Esophagus mucosa (tissue), 1 donor: ENCODE data around the gene IMMP2L. TPM values are rescaled to one million over a fixed set of nuclear protein-coding genes. Genes with fewer than 3 reads are reported as not detected.

Experiments used
- ATAC-seq: fragments of 200-7000 bp; cut with Tn5 transposase; one replicate; pipeline ENCODE4 v1.9.1; 2020
- total RNA-seq: library from RNA; stranded (reverse); gene quantifications from one replicate; pipeline ENCODE4 v1.2.4, GENCODE V29; 2023
- donor health status: DM: yes; HTN: yes; CAD: no.

The IMMP2L gene
- total RNA-seq, 1 donor from 2014 or later, result 8.8 TPM

DNA sequence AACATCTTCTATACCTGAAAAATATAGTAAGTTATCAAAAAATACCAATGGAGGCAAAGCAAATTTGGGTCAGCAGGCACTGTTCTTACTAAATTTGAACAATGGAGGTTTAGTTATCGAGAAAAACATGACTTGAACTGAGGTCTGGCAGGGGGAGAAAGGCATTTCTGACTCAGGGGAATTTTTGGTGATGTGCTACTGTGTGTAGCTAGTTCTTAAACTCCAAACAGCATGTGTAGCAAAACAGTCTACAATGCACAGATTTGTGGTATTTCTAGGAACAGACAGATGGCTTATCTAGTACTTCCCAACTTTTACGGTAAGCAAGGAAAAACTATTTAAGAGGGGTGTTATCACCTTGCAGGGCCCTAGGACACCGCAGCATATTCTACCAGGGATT is 783.0 kb downstream of the IMMP2L start:
- ATAC-seq, result no peak

DNA sequence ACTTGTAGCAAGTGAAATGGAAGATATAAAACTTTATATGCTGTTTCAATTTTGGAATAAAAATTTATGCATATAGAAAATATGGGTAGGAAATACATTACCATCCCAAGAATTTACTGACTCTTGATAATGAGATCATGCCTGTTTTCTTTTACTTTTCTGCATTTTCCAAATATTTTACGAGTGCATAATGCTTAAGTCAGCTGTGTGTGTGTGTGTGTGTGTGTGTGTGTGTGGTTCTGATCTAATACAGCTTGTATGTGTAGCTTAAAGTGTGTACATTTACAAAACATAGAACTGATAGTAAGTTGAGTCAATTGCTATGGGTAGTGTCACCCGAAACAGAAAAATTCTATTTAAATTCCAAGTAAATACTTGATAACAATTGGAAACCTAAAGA is 787.2 kb downstream of the IMMP2L start:
- no peak for ATAC-seq

DNA sequence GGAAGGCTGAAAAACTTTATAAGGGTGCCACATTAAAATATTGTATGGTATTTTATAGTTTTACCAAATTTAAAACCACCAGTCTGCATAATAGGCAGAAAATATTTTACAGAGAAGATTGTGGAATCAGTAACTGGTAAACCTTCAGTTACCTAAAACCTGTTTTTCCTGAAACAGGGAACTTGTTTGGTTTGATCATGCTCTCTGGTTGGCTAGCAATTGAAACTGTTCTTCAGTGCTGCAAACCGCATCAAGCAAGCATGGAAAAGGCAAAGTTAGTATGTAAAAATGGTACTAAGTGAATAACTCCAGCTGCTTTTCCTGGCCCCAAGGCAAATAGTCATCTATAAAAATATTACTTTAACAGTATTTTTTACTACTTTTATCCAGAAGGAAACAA is 788.2 kb downstream of the IMMP2L start:
- peak; percentile 75 for ATAC-seq

DNA sequence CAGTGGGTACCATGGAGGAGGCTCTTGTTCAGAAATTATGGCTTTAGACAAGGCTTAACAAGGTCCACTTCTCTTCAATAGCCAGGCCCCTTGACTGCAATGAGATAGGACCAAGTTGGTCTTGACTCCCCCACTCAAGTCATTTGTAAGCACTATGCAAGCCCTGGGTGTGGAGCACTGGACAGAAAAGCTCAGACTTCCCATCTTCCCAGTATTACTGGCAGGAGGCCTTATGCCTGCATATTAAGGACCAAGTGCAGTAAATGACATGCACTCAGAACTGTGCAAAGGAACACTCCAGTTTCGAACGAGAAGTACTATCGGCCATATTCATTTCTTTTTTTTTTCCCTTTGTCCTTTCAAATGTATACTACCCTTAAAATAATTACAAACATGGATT is 789.7 kb downstream of the IMMP2L start:
- ATAC-seq, result no peak

DNA sequence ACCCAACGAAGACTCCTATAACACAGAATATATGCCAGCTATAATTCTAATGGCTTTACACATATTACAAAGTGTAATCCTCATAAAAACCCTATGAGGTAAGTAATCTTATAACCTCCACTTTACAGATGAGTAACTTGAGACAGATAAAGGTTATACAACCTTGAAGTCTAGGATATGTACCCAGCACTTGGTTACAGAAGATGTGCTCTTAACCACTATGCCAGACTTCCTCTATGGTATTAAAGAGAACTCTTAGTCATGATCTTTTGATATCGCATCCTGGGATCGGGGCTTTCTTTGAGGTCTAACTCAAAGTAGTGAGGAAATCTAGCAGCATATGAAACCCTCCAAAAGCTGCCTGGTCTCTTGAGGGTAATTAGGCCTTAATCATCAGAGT is 790.6 kb downstream of the IMMP2L start:
- no peak for ATAC-seq

DNA sequence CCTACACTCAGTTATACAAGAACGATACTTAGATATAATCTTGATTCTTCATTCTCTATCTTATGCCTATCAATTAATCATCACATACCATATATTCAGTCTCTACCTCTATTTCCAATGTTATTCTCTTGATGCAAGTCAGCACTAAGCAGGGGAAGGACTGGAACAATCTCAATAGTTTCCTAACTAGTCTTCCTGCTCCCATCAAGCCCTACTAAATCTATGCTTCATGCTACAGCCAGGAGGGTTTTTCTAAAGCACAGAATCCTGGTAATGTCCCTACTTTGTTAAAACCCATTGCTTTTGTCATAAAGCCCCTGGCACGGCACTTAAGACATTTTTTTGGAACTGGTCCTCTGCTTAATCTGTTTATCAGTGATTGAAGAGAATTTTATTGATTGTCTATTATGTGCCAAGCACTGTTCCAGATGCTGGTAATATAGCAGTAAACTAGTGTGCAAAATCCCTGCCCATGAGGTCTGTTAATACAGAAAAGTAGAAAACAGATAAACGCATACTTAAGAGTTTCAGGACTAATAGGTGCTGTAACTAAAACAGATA is 794.7 kb downstream of the IMMP2L start:
- no peak for ATAC-seq

DNA sequence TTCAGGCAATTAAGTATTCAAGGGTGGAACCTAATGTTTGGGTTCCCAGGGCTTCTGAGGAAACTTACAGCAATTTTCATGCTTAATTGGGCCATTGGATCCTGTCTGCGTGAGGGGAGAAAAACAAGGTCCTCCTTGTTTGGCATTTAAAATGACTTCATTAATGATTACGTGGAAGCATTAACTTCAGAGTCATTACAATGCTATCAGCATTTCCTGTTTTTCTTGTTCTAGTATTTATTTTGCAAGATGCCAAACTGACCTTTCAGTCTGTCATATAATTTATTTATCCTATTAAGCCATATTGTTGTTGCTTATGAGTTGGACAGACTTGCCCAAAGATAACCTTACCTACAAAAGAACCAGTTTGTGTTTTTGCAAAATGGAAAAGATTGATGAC is 795.4 kb downstream of the IMMP2L start:
- peak; percentile 43 for ATAC-seq

DNA sequence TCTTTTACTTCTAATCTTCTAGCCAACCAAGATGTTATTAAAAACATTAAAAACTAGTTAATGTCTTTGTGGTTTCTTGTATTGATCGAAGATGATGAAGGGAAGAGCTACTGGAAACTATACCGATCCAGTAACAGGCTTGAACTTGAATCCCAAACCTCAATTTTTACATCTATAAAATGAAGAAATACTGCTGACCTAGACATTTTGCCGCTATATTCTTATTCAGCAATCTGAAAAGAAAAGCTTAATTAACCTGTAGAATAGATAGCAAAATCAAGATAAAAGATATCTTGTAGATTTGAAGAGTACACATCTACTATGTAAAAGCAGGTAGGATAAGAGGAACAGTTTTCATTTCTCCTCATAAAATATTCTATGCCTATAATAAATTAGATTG is 797.4 kb downstream of the IMMP2L start:
- ATAC-seq, result no peak

DNA sequence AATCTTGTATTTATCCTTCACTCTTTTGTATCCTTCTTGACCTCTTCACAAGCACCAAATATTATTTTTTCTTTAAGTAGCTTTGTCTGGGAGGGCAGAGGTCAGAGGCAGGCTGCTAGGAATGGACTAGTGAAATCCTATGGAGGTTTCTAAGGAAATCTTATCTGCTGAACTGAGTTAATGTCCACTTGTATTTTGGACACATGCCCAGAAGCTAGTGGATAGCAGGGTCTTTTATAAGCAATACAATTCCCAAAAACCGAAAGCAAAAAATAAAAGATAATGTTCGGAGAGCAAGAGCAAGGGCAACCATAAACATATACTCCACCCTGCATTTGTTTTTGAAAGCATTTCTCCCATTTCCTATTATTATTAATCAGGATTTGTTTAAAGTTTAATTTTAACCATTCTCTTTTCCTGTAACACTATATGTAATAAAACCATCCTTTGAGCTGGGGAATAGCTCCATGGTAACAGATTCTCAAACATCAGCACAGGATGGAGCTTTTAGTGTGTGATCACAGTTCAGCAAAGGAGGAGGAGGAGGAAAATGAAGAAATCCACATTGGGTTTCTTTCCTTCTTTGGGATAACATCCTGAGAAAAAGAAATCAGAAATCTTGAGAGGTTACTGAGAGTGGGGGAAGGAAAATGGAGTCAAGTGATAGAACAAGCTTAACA is 799.6 kb downstream of the IMMP2L start:
- no peak for ATAC-seq

DNA sequence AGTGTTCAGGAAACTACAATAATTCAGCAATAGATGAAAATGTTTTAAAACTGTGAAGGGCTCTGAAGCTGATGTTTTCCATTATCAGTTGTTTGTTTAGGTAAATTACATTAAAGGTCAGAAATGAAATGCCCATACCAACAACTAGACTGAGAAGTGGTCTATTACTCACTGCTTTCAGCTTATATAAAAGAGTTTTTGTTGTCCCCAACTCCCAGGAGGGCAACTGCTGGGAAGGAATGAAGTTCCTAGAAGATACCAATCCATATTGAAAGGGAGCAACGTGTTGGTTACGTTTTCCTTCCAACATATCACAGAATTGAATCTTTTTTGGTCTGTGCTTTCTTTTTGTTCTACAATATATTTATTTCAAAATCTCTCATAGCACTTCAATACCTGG is 802.0 kb downstream of the IMMP2L start:
- ATAC-seq, result no peak

DNA sequence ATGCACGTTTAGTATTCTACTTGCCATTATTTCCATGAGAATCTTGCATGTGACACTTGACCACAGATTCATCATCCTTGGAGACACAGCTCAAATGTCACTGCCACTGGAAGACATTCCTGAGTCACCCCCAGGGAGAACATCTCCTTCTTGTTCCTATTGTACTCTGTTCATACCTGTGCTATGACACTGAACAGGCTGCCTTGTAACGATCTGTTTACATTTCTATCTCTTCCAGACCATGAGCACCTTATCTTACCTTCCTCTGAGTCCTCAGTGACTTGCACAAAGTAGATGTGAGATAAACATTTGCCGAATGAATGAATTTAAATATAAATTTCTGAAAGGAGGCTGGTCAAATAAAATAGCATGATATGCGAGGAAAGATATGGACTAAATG is 803.2 kb downstream of the IMMP2L start:
- no peak for ATAC-seq

DNA sequence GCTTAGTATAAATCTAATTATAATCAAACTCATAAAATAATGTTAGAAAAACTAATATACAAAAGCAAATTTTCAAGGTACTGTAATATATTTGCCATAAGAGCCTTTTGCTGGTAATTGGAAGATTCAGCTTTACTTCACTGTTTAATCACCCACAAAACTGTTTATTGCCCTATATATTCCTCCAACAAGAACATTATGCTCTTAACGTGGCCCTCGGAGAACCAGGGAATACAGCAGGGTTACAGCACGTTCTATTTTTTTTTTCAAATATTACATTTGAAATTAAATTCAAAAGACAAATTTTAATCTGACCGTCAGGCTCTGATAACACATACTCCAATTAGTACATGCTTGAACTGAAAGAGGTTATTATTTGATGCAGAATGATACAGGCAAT is 807.6 kb downstream of the IMMP2L start:
- ATAC-seq, result no peak

DNA sequence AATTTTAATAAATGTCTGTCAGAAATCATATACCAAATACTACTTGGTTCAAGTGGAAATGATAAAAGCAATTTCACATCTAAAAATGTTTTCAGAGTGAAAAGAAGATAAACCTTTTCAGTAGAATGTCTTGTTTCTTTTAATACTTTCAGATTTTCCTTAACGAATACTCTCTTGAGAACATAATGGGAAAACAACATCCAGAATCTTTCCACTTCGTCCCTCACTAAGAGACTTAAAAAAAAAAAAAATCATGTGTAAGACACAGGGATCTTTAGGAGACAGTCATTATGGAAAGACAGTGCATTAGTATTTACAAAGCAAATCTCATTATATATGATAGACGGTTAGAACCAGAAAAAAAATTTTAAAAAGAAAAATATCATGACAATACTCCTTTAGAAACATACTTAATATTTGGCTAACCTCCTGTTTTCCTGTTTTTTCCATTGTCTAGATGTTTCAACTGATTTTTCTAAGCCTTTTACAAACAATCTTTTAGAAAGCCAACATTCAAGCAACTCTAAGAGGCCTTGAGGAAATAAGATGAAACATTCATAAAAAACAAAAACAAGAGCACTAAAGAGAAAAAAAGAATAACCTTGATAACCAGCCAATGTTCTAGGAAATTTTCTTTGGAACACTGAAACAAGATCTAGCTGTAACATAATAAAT is 811.2 kb downstream of the IMMP2L start:
- no peak for ATAC-seq

DNA sequence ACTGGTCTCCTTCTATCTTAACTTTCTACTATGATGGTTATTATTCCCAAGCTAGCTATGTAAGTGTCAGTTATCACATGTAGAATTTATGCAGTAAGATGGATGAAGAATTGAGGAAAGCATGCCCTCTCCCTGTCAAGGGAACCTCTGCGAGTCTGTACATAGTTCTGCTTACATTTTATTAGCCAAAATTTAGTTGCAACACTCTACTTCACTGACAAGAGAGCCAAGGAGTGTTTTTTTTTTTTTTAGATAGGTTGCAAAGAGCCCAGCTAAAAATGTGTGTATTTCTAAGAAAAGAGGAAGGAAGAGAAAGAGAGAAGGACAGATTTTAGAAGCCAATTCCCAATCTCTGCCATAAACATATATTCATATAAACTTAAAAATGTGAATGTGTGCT is 829.1 kb downstream of the IMMP2L start:
- ATAC-seq, result no peak

DNA sequence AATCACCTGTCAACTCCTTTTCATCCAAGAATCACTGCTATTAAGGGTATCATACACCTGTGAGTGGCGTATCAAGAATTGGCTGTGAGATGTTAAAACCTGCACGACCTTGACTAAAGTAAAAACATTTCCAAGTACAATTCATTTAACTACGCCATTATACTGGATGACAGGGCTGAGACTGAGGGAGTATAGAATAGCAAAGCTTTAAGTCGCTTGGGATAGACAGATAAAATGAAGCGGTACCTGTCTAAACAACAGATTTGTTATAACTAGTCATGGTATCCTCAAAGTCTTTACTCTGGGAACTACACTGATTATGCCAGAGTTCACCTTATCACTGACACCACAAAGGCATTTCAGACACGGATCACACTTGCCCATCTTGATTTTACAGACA is 837.5 kb downstream of the IMMP2L start:
- no peak for ATAC-seq

DNA sequence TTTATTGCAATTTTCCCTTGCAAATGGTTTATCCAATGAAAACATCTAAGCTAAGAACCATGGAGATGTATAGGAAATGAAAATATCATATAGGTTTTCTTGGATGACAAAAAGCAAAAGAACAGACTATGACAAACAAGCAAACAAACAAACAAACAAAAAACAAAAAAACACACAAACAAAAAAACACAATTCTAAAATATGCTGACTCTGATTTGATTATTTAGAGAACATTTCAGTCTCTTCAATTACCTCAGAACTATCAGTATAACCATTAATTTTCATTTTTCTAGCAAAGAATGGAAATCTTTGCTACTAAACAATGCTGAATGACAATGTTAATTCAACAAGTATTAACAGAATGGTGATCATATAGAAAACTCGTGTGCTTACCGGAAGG is 840.9 kb downstream of the IMMP2L start:
- no peak for ATAC-seq

DNA sequence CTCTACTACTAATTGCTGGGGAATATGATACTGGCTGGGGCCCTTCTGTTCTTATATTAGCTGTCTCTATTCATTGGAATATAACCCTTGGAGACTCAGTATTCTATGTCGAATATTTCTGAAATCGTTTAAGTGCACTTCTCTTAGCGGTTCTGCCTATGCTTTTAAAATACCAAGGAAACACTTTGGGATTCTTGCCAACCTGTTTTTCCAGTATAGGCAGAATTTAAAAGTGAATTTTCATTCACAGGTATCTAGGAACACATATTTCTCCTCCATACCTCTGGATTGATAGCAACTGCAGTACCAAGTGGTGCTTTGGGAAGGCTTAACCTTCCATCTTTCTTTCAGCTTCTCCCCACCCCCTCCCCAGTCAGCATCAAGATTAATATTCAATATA is 841.7 kb downstream of the IMMP2L start:
- no peak for ATAC-seq

DNA sequence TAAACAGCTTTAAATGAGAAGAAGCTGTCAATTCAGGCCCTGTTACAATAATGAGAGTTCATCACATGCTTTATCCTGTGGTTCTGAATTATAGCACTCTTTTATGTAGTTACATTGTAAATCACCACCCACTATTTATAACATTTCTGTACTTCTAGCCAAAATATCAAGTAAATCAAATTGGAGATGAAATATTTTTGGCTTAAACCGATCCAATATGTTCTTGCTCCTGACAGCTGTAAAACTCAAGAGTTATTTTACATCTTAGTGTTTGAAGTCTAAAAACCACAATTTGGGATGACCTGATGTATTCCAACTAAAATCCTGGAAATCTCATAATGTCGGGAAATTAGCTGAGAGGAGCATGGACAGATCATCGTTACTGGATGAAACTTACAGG is 842.6 kb downstream of the IMMP2L start:
- ATAC-seq, result no peak

DNA sequence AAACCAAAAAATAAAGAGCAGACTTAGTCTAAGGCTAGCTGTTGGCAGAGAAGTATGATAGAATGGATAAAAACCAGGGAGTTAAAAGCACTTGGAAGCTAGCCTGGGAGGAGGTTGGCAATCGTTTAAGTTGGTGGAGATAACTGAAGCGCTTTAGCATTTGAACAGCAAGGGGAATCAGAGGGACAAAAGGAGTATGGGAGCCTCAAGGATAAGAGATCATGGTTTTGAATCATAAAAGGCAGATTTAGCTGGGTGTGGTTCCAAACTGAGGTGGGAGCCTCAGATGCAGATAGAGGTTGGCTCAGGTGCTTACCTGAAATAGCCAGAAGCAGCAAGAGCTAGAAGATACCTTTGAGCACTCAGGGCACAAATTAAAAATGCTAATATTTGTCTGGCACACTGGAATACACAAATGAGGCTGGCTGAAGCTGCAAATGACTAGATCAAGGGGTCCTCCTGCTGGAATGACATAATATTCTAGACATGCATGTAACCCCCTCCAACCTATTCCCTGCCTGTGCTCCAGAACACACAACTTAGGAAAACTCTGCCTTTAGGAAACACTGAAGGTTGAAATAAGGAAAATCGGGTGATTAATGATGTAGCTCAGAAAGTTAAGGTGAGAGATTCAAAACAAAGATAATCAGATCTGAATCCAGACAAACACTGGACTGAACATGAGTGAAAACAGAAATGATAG is 843.6 kb downstream of the IMMP2L start:
- ATAC-seq, result no peak

DNA sequence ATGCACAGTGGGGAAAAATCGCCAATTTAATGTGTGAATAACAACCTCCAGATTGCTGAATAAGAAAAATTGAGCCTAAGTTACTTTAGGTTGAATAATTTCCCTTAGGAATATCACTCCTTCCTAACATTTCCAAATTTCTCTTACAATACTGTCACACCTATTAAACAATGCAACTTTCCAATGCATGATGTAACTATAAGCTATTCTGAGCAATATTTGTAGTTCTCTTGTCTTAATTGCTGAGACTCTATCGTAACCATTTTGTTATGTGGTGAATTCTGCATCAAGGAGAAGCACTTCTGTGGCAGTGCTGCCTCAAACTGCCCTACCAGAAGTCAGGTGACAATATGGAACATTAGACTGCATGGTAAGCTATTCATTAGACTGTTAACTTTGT is 858.1 kb downstream of the IMMP2L start:
- ATAC-seq, result no peak

DNA sequence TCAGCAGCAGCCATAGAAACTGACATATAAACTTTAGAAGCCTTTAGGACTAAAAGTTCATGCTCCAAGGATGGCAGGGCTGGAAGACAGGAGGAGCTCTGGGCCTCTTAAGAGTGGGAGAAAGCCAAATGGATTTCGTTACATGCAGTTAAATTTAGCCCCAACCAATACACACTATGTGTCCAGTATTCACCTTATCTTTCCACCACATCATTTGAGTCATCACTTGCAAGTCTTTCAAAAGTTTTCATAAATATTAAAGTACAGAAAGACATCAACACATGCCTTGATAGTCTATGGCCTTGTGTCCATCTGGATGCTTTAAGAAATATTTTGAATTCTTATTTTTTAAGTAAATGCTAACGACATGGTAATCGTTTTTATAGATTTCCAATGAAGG is 863.7 kb downstream of the IMMP2L start:
- ATAC-seq, result no peak

DNA sequence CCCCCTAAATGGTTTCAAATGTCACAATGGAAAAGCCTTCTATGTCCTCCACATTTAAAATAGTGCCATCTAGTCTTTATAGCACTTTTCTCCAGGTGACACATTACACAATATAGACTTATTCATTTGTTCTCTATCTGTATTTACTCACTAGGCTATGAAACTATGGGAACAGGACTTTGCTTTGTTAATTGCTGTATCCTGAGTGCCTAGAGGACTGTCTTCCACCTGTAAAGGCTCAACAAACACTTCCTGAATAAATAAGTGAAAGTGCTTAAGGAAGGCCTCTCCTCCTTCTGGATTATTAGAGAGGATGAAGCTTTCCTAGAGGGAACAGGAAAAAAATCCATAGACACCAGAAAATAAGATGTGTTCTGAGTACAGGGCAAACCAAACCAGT is 868.9 kb downstream of the IMMP2L start:
- no peak for ATAC-seq

DNA sequence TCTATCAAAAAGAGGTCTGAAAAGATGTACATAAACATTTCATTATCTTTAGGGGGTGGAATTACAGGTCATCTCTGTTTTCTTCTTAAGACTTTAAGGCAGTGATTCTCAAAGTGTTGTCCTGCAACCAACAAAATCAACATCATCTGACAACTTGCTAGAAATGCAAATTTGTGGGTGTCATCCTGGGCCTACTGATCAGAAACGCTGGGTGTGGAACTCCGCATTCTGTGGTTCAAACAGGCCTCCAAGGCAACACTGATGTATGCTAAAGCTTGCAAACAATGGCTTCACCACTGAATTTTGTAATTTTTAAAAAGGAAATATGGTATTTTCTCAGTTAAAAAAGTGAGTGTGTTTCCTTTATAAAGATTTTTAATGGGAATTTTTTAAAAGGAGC is 873.4 kb downstream of the IMMP2L start:
- no peak for ATAC-seq

DNA sequence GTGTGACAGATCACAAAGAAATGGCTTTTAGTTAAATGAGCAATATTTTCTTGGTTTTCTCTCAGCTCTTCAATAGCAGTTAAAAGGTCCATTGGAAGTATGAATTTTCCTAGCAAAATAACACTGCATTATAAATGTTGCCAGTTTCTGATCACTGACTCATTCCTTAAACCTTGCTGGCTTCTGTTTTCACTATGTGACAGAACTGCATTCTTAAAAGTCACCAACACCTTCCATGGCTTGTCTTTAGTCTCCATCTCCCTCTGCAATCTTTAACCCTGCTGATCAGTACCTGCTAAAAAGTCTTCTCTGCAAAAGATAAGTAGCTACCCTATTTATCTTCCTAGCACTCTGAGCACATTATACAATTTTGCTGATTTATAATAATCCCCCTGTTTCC is 876.4 kb downstream of the IMMP2L start:
- ATAC-seq, result no peak
